22Rv1 (cell line): ENCODE data around the gene ERO1A.

Source experiments
- CTCF ChIP-seq: fragments of 450-650 bp; IDR thresholded peaks from 2 replicates; pipeline ENCODE4 v1.5.1; 2017; ENCODE audit warnings: mild to moderate bottlenecking
- ZFX ChIP-seq: fragments of 450-650 bp; IDR thresholded peaks from 2 replicates; pipeline ENCODE4 v1.6.1; 2017; ENCODE audit warnings: antibody characterized with exemption, borderline replicate concordance

DNA sequence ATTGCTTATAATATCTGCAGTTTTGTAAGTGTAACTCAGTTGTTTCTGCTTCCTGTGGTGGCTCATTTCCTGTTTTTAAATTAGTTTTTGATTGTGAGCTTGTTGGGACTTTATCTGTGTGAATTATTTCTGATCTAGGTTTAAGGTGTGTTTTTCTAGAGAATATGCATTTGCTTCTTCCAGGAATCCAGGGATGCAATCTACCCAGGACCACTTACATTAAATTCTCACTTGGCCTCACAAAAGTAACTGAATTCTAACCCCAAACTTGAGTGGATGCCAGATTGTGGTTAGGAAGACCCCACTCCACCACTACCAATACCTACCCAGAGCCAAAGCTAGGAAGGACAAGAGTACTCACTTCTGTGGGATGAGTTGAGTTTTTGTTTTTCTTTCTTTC, 46.5 kb upstream of the ERO1A start:
- no peak for TF ChIP-seq CTCF
- no peak for TF ChIP-seq ZFX
